H54 (cell line): ENCODE measurements around the gene BIK.

Experiments used
- DNase-seq: peaks from one replicate; pipeline ENCODE4 v3.0.0; 2011; ENCODE audit warnings: low spot score, mixed read lengths; ENCODE audit not compliant: insufficient read length
- FAIRE-seq: peaks from 3 replicates; lab custom pipeline; 2011; peaks lifted over from hg19 to GRCh38; lab: Jason Lieb, UNC
- POLR2A ChIP-seq: IDR thresholded peaks from 2 replicates; pipeline ENCODE4 v1.6.1; 2011; ENCODE audit warnings: low read depth, mild to moderate bottlenecking, low read length

BIK gene

GRCh38 chr22:43113526-43114251, 3.1 kb downstream of the BIK start:
- FAIRE-seq = no peak
- DNase-seq = no peak
- TF ChIP-seq POLR2A = no peak

GRCh38 chr22:43114958-43115357, 4.4 kb downstream of the BIK start:
- FAIRE-seq = no peak
- no peak for DNase-seq
- TF ChIP-seq POLR2A = no peak

- no peak for DNase-seq
- no peak for TF ChIP-seq POLR2A
- FAIRE-seq = no peak
Observed at GRCh38 chr22:43116932-43117331, 6.4 kb downstream of the BIK start.

GRCh38 chr22:43118024-43118849, 7.7 kb downstream of the BIK start:
- no peak for TF ChIP-seq POLR2A
- FAIRE-seq = no peak

GRCh38 chr22:43118953-43119458, 8.5 kb downstream of the BIK start:
- FAIRE-seq = no peak
- TF ChIP-seq POLR2A = no peak
- DNase-seq = no peak

More at GRCh38 chr22:43118024-43118849, 7.7 kb downstream of the BIK start:
- no peak for DNase-seq

- no peak for TF ChIP-seq POLR2A
- FAIRE-seq (no peak), DNase-seq (peak; percentile 97)
Observed at GRCh38 chr22:43126501-43127165, 16.1 kb downstream of the BIK start.

- DNase-seq (no peak), FAIRE-seq (no peak)
- no peak for TF ChIP-seq POLR2A
Observed at GRCh38 chr22:43127166-43127908, 16.8 kb downstream of the BIK start.

GRCh38 chr22:43128116-43128515, 17.6 kb downstream of the BIK start:
- no peak for FAIRE-seq
- DNase-seq = no peak
- no peak for TF ChIP-seq POLR2A

GRCh38 chr22:43128928-43129424, 18.4 kb downstream of the BIK start:
- FAIRE-seq (no peak), DNase-seq (no peak)
- TF ChIP-seq POLR2A = no peak

- DNase-seq (no peak), FAIRE-seq (no peak)
Observed at GRCh38 chr22:43129426-43130425, 19.2 kb downstream of the BIK start.

GRCh38 chr22:43131773-43132501, 21.4 kb downstream of the BIK start:
- no peak for FAIRE-seq
- no peak for TF ChIP-seq POLR2A
- DNase-seq = no peak

More at GRCh38 chr22:43129426-43130425, 19.2 kb downstream of the BIK start:
- no peak for TF ChIP-seq POLR2A
